DMS79 treated with DMSO at 0.1 percent for 48 hours (cell line): ENCODE results near the gene HSBP1L1.
A peak's percentile ranks its signal among the peaks of the same experiment; 100 is the strongest.

ENCODE experiments used
- DNase-seq: peaks from one replicate; lab custom pipeline; 2025; lab: John Stamatoyannopoulos, UW

Gene HSBP1L1

GRCh38 chr18:79945118-79946042 is 19.1 kb upstream of the HSBP1L1 start:
- DNase-seq, result no peak

- no peak for DNase-seq
These were observed 17.2 kb upstream of the HSBP1L1 start for GRCh38 chr18:79947054-79947755.

DNA sequence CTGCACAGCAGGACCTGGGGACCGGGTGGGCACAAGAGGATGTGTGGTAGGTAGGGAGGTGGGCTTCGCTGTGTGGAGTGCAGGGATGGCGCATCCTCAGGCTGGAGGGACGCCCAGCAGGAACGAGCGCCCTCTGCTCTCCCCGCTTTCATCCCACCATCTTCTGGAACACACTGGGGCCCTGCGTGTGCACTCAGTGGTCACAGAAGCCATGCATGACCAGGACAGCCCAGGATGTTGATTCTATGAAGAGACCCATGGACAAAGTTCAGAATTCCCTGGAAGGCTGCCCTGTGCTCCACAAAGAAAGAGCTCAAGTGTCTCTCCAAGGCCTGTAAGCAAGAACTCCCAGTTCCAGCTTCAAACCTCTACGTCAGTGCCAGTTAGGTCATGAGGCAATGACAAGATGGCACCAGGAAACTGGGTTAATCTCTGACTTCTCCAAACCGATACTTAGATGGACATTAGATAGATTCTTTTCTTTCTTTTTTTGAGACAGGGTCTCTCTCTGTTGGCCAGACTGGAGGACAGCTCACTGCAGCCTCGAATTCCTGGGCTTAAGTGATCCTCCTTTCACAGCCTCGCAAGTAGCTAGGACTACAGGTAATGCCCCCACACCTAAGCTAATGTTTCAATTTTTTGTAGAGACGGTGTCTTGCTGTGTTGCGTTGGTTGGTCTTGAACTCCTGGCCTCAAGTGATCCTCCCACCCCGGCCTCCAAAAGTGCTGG is 16.4 kb upstream of the HSBP1L1 start:
- no peak for DNase-seq

- no peak for DNase-seq
These were observed 15.6 kb upstream of the HSBP1L1 start for GRCh38 chr18:79948719-79949411.

GRCh38 chr18:79949697-79950487 is 14.6 kb upstream of the HSBP1L1 start:
- no peak for DNase-seq

DNA sequence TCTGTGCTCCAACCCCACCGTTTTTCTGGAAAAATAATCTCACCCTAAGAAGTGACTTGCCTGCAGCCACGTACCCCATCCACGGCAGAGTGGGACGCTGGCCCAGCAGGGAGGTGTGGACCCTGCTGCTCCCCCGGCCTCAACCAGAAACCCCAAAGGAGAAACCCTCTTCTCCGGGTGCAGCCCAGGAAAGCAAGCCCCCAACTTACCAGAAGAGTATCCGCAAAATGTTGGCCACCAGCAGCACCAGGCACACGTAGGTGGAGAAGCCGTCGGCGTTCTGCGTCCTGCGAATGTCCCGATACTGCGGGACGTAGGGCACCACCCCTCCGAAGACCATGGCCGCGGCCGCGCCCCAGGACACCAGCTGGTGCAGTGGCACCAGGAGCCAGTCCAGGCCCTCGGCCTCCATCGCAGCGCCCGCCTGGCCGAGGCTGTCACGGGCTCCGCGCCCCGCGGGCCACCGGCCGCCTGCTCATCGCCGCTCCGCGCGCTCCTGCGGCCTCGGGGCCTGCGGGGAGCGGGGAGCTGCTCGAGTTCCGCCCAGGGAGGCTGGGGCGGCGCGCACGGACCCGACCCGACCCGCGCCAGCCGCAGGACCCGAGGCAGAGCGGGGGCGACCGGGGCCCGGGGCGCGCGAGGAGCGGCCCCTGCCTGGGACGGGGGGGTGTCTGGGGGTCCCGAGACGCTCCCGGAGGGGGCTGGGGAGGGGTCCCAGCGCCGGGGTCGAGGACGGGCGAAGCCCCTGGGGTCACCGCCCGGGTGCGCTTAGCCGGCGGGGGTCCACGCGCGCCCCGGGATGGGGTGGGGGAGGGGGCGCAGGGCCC is 13.7 kb upstream of the HSBP1L1 start:
- no peak for DNase-seq

DNA sequence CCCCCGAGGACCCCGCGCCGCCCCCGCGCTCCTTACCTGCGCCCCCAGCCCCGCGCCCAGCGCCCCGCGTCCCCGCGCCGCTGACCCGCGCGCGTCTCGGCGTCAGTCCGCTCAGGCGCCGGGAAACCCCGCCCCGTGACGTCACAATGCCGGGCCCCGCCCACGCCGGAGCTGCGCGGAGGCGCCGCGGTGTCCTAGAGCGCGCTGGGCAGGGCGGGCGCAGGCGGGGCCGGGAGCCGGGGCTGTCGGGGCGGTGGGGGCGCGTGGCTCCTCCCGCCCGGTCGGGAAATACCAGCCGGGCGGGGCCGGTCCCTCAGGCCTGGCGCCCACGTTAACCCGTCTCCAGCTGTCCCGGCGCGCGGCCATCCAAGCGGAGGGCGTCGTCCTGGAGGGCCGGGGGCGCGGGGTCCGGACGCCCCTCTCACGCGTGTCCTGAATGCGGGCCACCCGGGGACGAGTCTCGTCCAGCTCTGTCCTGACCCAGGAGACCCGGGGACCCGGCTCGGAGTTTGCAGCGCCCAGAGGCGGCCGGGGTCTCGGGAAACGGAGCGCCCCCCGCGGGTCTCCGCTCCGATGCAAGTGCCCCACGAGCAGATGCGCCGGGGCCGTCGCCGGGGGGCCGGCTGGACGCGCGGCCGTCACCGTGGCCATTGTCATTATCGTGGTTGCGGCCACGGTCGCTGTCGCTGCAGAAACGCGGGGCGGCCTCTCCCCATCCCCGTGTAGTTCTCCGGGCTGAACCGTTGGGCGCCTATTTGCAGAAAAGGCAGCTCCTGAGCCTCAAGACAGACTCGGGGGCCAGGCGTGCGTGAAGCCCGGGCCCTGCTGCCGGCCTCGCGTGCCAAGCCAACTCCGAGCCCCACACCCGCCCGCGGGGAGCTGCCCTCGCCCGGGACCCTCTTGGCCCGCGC is 12.6 kb upstream of the HSBP1L1 start, which contains the start of gene SLC66A2:
SLC66A2 (minus strand) TSS at position 109 of the 911 bp plus-strand sequence. CDS start 727 bp downstream, outside the sequence.
- DNase-seq, result peak; percentile 57

DNA sequence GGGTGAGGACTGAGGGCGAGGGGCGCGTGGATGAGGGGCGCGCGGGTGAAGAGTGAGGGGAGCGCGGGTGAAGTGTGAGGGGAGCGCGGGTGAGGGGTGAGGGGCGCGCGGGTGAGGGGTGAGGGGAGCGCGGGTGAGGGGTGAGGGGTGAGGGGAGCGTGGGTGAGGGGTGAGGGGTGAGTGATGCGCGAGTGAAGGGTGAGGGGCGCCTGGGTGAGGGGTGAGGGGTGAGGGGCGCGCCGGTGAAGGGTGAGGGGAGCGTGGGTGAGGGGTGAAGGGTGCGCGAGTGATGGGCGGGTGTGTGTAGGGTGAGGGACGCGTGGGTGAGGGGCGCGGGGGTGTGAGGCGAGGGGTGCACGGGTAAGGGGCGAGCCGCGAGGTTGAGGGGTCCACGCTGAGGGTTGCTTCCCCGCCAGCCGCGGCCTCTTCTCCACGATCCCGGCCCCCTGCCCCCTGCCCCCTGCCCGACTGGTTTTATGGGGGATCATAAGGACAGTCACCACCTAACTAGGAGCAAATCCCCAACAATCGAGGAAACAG is 11.9 kb upstream of the HSBP1L1 start:
- no peak for DNase-seq

DNA sequence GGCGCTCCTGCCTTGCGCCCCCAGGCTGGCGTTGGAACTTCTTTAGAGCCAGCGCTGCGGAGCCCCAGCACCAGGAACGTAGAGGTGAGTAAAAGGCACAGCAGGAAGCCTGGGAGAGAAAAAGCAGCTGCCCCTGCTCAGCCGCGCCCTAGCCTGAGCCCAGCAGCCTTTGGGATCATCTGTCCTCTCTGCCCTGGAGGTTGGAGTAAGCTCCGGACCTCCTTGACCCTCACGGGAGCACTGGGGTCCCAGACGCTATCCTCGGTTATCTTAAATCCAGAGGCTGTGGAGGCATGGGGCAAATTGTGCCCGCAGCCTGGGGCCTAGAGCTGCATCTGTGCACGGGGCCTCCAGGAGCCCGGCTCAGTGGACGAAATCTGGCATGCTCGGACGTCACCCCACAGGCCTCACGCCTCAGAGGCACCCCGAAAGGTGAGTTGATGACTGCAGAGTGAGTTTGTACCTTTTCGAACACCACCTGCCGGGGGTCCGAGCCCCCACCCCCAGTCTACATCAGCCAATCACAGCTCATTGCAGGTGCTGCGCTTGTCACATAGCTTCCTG is 11.4 kb upstream of the HSBP1L1 start:
- DNase-seq, result no peak

DNA sequence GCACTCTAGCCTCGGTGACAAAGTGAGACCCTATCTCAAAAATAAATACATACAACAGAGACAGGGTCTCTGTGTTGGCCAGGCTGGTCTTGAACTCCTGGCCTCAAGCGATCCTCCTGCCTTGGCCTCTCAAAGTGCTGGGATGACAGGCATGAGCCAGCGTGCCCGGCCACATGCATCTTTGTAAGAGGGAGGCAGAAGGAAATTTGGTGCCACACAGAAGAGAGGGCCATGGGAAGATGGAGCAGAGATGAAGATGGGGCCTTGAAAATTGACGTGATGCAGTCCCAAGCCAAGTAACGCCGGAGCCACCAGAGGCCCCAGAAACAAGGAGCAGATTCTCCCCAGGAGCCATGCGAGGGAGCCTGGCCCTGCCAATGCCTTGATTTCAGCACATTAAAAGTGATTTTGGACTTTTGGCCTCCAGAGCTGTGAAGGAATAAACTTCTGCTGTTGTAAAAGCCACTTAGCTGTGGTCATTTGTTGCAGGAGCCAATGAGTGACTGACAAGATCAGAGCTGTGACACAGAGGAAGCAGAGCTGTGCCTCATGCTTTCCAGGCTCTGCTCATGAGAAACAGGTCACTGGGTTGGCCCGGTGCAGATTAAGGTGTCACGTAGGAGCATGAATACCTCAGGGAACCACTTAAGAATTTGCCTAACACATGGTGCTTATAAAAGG is 10.3 kb upstream of the HSBP1L1 start:
- DNase-seq, result no peak

GRCh38 chr18:79954791-79955190 is 9.7 kb upstream of the HSBP1L1 start:
- no peak for DNase-seq

DNA sequence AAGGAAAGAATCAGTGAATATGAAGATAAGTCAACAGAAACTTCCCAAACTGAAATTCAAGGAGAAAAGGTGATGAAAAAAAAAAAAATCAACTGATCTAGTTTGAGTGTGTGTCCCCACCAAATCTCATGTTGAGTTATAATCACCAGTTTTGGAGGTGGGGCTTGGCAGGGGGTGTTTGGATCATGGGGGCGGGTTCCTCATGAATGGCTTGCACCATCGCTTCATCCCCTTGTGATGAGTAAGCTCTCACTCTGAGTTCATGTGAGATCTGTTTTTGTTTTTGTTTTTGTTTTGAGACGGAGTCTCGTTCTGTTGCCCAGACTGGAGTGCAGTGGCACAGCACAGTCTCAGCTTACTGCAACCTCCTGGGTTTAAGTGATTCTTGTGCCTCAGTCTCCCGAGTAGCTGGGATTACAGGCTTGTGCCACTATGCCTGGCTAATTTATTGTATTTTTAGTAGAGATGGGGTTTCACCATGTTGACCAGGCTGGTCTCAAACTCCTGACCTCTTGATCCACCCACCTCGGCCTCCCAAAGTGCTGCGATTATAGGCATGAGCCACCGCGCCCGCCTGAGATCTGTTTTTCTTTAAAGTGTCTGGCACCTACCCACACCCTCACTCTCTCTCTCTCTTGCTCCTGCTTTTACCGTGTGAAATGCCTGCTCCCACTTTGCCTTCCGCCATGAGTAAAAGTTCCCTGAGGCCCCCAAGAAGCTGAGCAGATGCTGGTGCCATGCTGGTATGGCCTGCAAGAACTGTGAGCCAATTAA is 9.0 kb upstream of the HSBP1L1 start:
- DNase-seq, result no peak

- no peak for DNase-seq
These were observed 8.2 kb upstream of the HSBP1L1 start for GRCh38 chr18:79956276-79956675.

DNA sequence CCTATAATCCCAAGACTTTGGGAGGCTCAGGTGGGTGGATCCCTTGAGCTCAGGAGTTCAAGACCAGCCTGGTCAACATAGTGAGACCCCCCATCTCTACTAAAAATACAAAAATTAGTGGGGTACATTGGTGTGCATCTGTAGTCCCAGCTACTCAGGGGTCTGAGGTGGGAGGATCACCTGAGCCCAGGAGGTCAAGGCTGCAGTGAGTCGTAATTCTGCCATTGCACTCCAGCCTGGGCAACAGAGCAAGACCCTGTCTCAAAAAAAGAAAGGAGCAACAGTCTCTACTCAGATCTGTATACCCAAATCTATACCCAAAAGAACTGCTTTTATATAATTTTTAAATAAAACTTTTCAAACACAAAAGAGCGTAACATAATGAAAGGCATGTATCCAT is 5.5 kb upstream of the HSBP1L1 start:
- no peak for DNase-seq

GRCh38 chr18:79960161-79960801 is 4.2 kb upstream of the HSBP1L1 start:
- peak; percentile 69 for DNase-seq

DNA sequence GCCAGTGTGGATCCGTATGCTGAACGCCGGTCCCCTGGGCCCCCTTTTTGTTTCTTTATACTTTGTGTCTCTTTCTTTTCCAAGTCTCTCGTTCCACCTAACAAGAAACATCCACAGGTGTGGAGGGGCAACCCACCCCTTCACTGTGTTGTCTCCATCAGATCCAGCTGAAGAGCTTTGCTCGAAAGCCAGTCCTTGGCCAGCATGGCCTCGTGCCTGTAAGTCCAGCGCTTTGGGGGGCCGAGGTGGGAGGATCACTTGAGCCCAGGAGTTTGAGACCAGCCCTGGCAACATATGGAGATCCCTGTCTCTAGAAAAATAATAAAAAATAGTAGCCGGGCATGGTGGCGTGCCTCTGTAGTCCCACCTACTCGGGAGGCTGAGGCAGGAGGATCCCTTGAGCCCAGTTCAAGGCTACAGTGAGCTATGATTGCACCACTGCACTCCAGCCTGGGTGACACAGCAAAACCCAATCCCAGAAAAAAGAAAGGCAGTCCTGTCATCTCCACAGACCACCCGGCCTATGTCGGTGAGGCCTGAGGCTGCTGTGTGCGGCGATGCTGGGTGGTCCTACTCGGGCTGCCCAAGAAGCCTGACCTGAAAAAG is 3.4 kb upstream of the HSBP1L1 start:
- DNase-seq, result no peak
